OCI-LY1 (cell line): ENCODE data around the gene ADAM22.

ENCODE experiments used
- H2AFZ ChIP-seq: fragments of 200-600 bp; sonication (generic), shearing (Covaris generic); 2 replicates; pipeline ENCODE4 v1.6.0; 2014; ENCODE audit warnings: antibody characterized with exemption, mild to moderate bottlenecking, low read length
- H3F3A ChIP-seq: fragments of 200-600 bp; sonication (generic), shearing (Covaris generic); 2 replicates; pipeline ENCODE4 v1.6.0; 2014; ENCODE audit warnings: mild to moderate bottlenecking, antibody characterized with exemption, low read length, moderate library complexity; ENCODE audit not compliant: insufficient read depth
- H3K27ac ChIP-seq: fragments of 200-600 bp; sonication (generic); 2 replicates; pipeline ENCODE4 v1.5.1; 2014; ENCODE audit warnings: low read length, mixed run types, mild to moderate bottlenecking, low read depth; ENCODE audit not compliant: poor library complexity, severe bottlenecking
- H3K27me3 ChIP-seq: fragments of 200-600 bp; sonication (generic); 2 replicates; pipeline ENCODE4 v1.6.0; 2014; ENCODE audit warnings: antibody characterized with exemption, mild to moderate bottlenecking, low read length, moderate library complexity; ENCODE audit not compliant: insufficient read depth
- H3K36me3 ChIP-seq: fragments of 200-600 bp; sonication (generic); 2 replicates; pipeline ENCODE4 v1.6.1; 2014; ENCODE audit warnings: mild to moderate bottlenecking, antibody characterized with exemption, low read length, moderate library complexity, mixed read lengths; ENCODE audit not compliant: insufficient read depth
- H3K4me1 ChIP-seq: fragments of 200-600 bp; sonication (generic); 2 replicates; pipeline ENCODE4 v1.5.1; 2014; ENCODE audit warnings: mild to moderate bottlenecking, low read length, moderate library complexity; ENCODE audit not compliant: insufficient read depth, severe bottlenecking
- H3K4me2 ChIP-seq: fragments of 200-600 bp; sonication (generic), shearing (Covaris generic); 2 replicates; pipeline ENCODE4 v1.6.1; 2014; ENCODE audit warnings: low read length
- H3K4me3 ChIP-seq: fragments of 200-600 bp; sonication (generic); 2 replicates; pipeline ENCODE4 v1.5.1; 2014; ENCODE audit warnings: low read length, low read depth, mild to moderate bottlenecking, mixed read lengths; ENCODE audit not compliant: poor library complexity, severe bottlenecking
- H3K79me2 ChIP-seq: fragments of 200-600 bp; shearing (Covaris generic); 2 replicates; pipeline ENCODE4 v1.6.1; 2016; ENCODE audit warnings: mixed run types, low read length, mixed read lengths; ENCODE audit not compliant: insufficient read depth
- H3K9ac ChIP-seq: fragments of 200-600 bp; sonication (generic), shearing (Covaris generic); 2 replicates; pipeline ENCODE4 v1.6.1; 2014; ENCODE audit warnings: mild to moderate bottlenecking, low read length, mixed read lengths
- H3K9me2 ChIP-seq: fragments of 200-600 bp; sonication (generic), shearing (Covaris generic); 2 replicates; pipeline ENCODE4 v1.6.1; 2014; ENCODE audit warnings: low read depth, mild to moderate bottlenecking, low read length, mixed read lengths
- H3K9me3 ChIP-seq: fragments of 200-600 bp; shearing (Covaris generic); 2 replicates; pipeline ENCODE4 v1.6.1; 2014; ENCODE audit warnings: low read length, mixed read lengths
- H4K20me1 ChIP-seq: fragments of 200-600 bp; sonication (generic), shearing (Covaris generic); 2 replicates; pipeline ENCODE4 v1.6.0; 2016; ENCODE audit warnings: mild to moderate bottlenecking, low read length; ENCODE audit not compliant: insufficient read depth
- EZH2 ChIP-seq: fragments of 200-600 bp; sonication (generic), shearing (Covaris generic); IDR thresholded peaks from 2 replicates; pipeline ENCODE4 v1.8.0; 2017; ENCODE audit warnings: borderline replicate concordance, mixed run types, mild to moderate bottlenecking, antibody characterized with exemption, low read length, moderate library complexity, mixed read lengths
- TF ChIP-seq, protein P1 (sequence below): fragments of 200-600 bp; sonication (generic), shearing (Covaris generic); IDR thresholded peaks from 2 replicates; pipeline ENCODE4 v1.5.1; 2017; ENCODE audit warnings: mild to moderate bottlenecking, antibody characterized with exemption, low read length, moderate library complexity, mixed read lengths

Gene ADAM22

DNA sequence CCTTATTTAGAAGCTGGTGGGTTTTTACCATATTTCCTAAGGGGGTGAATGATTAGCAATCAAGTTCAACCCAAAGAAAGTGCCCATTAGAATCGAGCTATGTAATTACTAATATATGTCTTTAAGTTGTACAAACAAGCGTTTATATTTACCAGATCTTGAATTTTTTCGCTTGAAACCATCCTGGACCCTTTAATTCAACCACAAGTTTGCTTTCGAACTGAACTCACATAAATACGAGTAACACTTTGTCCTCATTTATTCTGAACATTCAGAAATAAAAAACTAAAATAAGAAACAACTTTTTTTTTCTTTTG is 284.3 kb downstream of the ADAM22 start:
- Histone ChIP-seq H4K20me1 (no peaks in the 10 kb centered on the region), H3K27ac (peak overlapping the region; percentile 68), H3K9ac (peak overlapping the region; percentile 79), H3K9me3 (no peaks in the 10 kb centered on the region), H3K4me1 (peaks cover 27% of the 10 kb centered on the region), H3K27me3 (no peaks in the 10 kb centered on the region), H3K9me2 (no peaks in the 10 kb centered on the region), H3K4me3 (peak overlapping the region; percentile 75), H3K79me2 (peaks cover 8% of the 10 kb centered on the region; the same call in 1 of the 2 replicates), H3K4me2 (peak overlapping the region; percentile 94), H3K36me3 (peaks cover 39% of the 10 kb centered on the region), H2AFZ (no peak overlapping the region), H3F3A (no peaks in the 10 kb centered on the region)
- TF ChIP-seq, protein P1, sequence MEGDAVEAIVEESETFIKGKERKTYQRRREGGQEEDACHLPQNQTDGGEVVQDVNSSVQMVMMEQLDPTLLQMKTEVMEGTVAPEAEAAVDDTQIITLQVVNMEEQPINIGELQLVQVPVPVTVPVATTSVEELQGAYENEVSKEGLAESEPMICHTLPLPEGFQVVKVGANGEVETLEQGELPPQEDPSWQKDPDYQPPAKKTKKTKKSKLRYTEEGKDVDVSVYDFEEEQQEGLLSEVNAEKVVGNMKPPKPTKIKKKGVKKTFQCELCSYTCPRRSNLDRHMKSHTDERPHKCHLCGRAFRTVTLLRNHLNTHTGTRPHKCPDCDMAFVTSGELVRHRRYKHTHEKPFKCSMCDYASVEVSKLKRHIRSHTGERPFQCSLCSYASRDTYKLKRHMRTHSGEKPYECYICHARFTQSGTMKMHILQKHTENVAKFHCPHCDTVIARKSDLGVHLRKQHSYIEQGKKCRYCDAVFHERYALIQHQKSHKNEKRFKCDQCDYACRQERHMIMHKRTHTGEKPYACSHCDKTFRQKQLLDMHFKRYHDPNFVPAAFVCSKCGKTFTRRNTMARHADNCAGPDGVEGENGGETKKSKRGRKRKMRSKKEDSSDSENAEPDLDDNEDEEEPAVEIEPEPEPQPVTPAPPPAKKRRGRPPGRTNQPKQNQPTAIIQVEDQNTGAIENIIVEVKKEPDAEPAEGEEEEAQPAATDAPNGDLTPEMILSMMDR = no peak
- no peak for TF ChIP-seq EZH2

DNA sequence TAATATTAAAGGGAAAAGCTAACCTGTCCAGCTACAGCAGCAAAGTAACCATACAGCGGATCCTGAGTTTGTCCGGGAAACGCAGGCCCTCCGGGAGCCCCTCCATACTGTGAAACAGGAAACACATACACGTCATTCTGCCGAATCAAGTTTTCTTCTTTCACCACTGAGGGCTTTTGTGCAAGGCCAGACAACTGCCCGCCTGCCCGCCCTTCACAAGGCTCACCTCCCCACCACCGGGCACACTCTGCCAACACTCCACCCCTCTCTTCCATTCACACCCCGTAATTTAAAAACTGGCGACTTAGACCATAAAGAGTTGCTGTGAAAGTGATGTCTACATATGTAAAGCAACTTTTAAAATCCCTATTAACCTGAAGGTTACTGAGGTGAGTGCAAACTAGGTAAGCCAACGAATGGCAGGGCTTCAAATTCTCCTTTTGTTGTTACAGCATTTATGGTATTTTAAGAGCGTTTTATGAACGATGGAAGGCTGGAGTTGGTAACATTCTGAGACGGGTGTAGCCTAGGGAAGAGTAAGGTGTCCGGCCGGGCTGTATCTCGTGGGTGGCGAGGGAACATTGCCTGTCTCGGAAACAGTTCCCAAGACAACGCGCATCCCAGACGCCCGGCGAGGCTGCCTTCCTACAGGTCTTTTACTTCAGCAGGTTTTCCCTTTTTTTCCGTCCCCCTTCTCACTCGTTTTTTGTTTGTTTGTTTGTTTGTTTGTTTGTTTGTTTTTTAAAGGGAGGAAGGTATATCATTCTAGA is 285.0 kb downstream of the ADAM22 start:
- Histone ChIP-seq H3K36me3 (peaks cover 32% of the 10 kb centered on the region), H3F3A (no peaks in the 10 kb centered on the region), H3K79me2 (peaks cover 8% of the 10 kb centered on the region; the same call in 1 of the 2 replicates), H3K9me2 (no peaks in the 10 kb centered on the region), H3K4me3 (peak overlapping the region; percentile 75), H3K9ac (peak overlapping the region; percentile 79), H4K20me1 (no peaks in the 10 kb centered on the region), H3K4me1 (peaks cover 27% of the 10 kb centered on the region), H2AFZ (no peak overlapping the region), H3K27me3 (no peaks in the 10 kb centered on the region), H3K4me2 (peak overlapping the region; percentile 94), H3K9me3 (no peaks in the 10 kb centered on the region), H3K27ac (peak overlapping the region; percentile 68)
- TF ChIP-seq EZH2 = no peak
- TF ChIP-seq, protein P1 = no peak

DNA sequence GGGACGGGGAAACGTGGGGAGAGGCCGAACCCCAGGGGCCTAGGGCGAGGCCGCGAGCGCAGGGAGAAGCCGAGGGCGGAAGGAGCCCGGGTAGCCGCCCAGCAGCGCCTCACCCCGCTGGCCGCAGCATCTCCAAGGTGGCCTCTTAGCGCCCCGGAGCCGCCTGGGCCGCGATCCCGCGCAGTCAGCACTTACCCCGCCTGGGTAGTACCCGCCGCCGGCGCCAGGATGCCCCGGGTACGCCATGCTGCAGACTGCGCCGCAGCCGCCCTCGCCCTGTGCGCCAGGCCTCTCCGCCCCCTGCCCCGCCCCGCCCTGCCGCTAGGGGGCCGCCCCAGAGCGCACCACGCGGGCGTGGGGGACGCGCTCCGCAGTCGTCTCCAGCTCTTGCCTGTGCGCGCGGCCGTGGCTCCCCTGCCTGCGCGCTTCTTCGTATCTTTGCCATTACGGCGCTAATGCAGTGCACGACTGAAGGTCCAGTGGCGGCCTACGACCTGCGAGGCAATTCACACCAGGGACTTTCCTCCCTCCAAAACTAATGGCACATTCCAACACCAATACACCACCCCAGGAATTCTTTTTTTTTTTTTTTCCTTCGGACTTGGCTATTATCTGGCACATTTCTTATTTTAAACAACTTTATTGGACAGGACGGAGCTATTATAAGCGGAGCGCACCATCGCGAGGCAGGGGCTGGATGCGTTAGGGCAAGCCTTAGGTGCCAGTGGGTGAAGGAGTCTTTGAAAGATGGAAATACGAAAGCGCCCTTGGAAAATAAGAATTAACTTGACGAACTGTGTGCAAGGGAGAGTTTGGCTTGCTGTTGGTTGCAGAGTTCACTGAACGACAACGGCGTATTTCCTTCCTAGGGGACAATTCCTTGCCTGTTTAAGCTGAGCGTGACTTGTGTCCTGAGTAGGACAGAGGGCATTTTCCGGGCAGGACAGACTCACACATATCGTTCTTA is 286.0 kb downstream of the ADAM22 start, which contains the start of gene SRI:
Gene SRI, minus strand, starts transcription at position 258 of the 967 bp plus-strand sequence. Its CDS starts 12 bp downstream, at position 246.
- TF ChIP-seq, protein P1 = peak; percentile 73
- no peak for TF ChIP-seq EZH2
- no peaks in the 10 kb centered on the region for H4K20me1 ChIP-seq
- H3K79me2 ChIP-seq = peaks cover 8% of the 10 kb centered on the region; the same call in 1 of the 2 replicates
- no peaks in the 10 kb centered on the region for H3K9me2 ChIP-seq
- H3F3A ChIP-seq = no peaks in the 10 kb centered on the region
- peaks cover 25% of the 10 kb centered on the region for H3K36me3 ChIP-seq
- peak within 1 kb of the TSS; percentile 94 for H3K4me2 ChIP-seq
- H3K27ac ChIP-seq = peak within 1 kb of the TSS; percentile 68
- peak within 1 kb of the TSS; percentile 79 for H3K9ac ChIP-seq
- no peaks in the 10 kb centered on the region for H3K27me3 ChIP-seq
- H3K4me3 ChIP-seq = peak within 1 kb of the TSS; percentile 75
- H2AFZ ChIP-seq = peak within 1 kb of the TSS; percentile 87
- peaks cover 27% of the 10 kb centered on the region for H3K4me1 ChIP-seq
- no peaks in the 10 kb centered on the region for H3K9me3 ChIP-seq
